ENCODE results near the gene SYT4.

GRCh38 chr18:43278355-43278754 lies 1.1 kb upstream of the SYT4 start:
- TF ChIP-seq, protein P1, sequence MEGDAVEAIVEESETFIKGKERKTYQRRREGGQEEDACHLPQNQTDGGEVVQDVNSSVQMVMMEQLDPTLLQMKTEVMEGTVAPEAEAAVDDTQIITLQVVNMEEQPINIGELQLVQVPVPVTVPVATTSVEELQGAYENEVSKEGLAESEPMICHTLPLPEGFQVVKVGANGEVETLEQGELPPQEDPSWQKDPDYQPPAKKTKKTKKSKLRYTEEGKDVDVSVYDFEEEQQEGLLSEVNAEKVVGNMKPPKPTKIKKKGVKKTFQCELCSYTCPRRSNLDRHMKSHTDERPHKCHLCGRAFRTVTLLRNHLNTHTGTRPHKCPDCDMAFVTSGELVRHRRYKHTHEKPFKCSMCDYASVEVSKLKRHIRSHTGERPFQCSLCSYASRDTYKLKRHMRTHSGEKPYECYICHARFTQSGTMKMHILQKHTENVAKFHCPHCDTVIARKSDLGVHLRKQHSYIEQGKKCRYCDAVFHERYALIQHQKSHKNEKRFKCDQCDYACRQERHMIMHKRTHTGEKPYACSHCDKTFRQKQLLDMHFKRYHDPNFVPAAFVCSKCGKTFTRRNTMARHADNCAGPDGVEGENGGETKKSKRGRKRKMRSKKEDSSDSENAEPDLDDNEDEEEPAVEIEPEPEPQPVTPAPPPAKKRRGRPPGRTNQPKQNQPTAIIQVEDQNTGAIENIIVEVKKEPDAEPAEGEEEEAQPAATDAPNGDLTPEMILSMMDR (conservative IDR thresholded peaks at IDR 0.05; ENCODE audit: low read depth, low read length) = no peak
- TF ChIP-seq EZH2 (IDR thresholded peaks at IDR 0.05; ENCODE audit: low read length, unreplicated experiment) = no peak
